HepG2 (cell line): ENCODE measurements around the gene SRSF2. TPM values are rescaled to one million over a fixed set of nuclear protein-coding genes. Genes with fewer than 3 reads are reported as not detected.

Experiments used
- ATAC-seq: fragments of 200-7000 bp; cut with Tn5 transposase; 3 replicates; pipeline ENCODE4 v1.9.1; 2020; ENCODE audit warnings: mild to moderate bottlenecking, moderate library complexity
- BruUV-seq: library from RNA; stranded (reverse); fragments of 400-500 nt; replicated peaks from 2 replicates; lab custom pipeline; 2021; lab: Mats Ljungman, UMichigan
- CTCF ChIA-PET: fragments of 300-600 bp; formaldehyde crosslinking; extraction: SDS; loops from one replicate; lab custom pipeline; 2021; ENCODE audit warnings: low total read pairs, inconsistent platforms, low intra/inter-chr PET ratio; lab: Yijun Ruan, JAX
- POLR2A ChIA-PET: fragments of 350-600 bp; sonication (Branson Sonifier 250); formaldehyde crosslinking; loops from one replicate; lab custom pipeline; 2020; ENCODE audit warnings: antibody characterized with exemption, inconsistent platforms; lab: Yijun Ruan, JAX
- DNase-seq: peaks from one replicate; pipeline ENCODE4 v3.0.0-alpha.2; 2015; ENCODE audit warnings: low spot score
- FAIRE-seq: peaks from 3 replicates; lab custom pipeline; 2011; peaks lifted over from hg19 to GRCh38; lab: Jason Lieb, UNC
- H2AFZ ChIP-seq: one replicate; pipeline ENCODE4 v1.6.1; 2011; ENCODE audit warnings: low read length, inconsistent platforms
- H3K27ac ChIP-seq: fragments of 300-600 bp; 3 replicates; pipeline ENCODE4 v1.8.0; 2011; ENCODE audit warnings: mixed run types, mild to moderate bottlenecking, mixed read lengths, low read length, inconsistent platforms; ENCODE audit not compliant: insufficient read depth; ENCODE audit errors: extremely low read length
- H3K27me3 ChIP-seq, 2 experiments: fragments of 200-600 bp in 1 of 2; 2 replicates in 1 of 2; 3 replicates in 1 of 2; pipeline versions ENCODE4 v1.6.0 to v1.8.0; 2011; ENCODE audit warnings: low read length in 2 of 2, mild to moderate bottlenecking in 2 of 2, moderate library complexity in 2 of 2, inconsistent platforms in 1 of 2; ENCODE audit not compliant: insufficient read depth in 2 of 2, control insufficient read depth in 1 of 2
- H3K36me3 ChIP-seq, 2 experiments: fragments of 200-600 bp in 1 of 2; replicated peaks in 1 of 2; 2 replicates in 1 of 2; 3 replicates in 1 of 2; pipeline versions ENCODE4 v1.5.1 to v1.8.0; 2011; ENCODE audit warnings: low read length in 2 of 2, inconsistent platforms in 1 of 2; ENCODE audit not compliant: insufficient read depth in 2 of 2, control insufficient read depth in 1 of 2
- H3K4me1 ChIP-seq: 2 replicates; pipeline ENCODE4 v1.5.1; 2012; ENCODE audit warnings: low read length, inconsistent platforms; ENCODE audit not compliant: insufficient read depth
- H3K4me2 ChIP-seq: 2 replicates; pipeline ENCODE4 v1.6.0; 2011; ENCODE audit warnings: low read depth, low read length, inconsistent platforms
- H3K4me3 ChIP-seq, 3 experiments: fragments of 200-600 bp in 1 of 3; sonication (generic), shearing (Covaris generic) in 1 of 3; replicated peaks in 1 of 3; 2 replicates each; pipeline ENCODE4 v1.5.1; 2011 to 2016; ENCODE audit warnings: low read length in 3 of 3, inconsistent platforms in 2 of 3, low read depth in 2 of 3, mild to moderate bottlenecking in 2 of 3, control low read depth in 1 of 3, mixed read lengths in 1 of 3; ENCODE audit not compliant: insufficient read depth in 1 of 3
- H3K79me2 ChIP-seq: one replicate; pipeline ENCODE4 v1.6.1; 2011; ENCODE audit warnings: low read length, inconsistent platforms; ENCODE audit not compliant: insufficient read depth
- H3K9ac ChIP-seq: 2 replicates; pipeline ENCODE4 v1.6.0; 2011; ENCODE audit warnings: mild to moderate bottlenecking, low read depth, low read length, inconsistent platforms; ENCODE audit not compliant: insufficient read depth
- H3K9me3 ChIP-seq: 2 replicates; pipeline ENCODE4 v1.5.1; 2012; ENCODE audit warnings: mild to moderate bottlenecking, low read length
- H4K20me1 ChIP-seq: 2 replicates; pipeline ENCODE4 v1.6.0; 2011; ENCODE audit warnings: inconsistent platforms, mild to moderate bottlenecking, low read length, moderate library complexity; ENCODE audit not compliant: insufficient read depth
- AGO2 ChIP-seq: fragments of 200-400 bp; formaldehyde crosslinking; optimal IDR thresholded peaks from 2 replicates; pipeline ENCODE3; 2017; ENCODE audit warnings: mild to moderate bottlenecking, low read depth, low read length, moderate library complexity
- AKAP8 ChIP-seq: sonication (generic); formaldehyde crosslinking; IDR thresholded peaks from 2 replicates; pipeline ENCODE4 v1.5.1; 2020; ENCODE audit warnings: mild to moderate bottlenecking, missing genetic modification reagents
- ASH2L ChIP-seq: fragments of 300-600, 200-600 bp; sonication (generic); IDR thresholded peaks from 2 replicates; pipeline ENCODE4 v1.7.0; 2017; ENCODE audit warnings: low read depth, mild to moderate bottlenecking, moderate library complexity, mixed read lengths, low read length; ENCODE audit not compliant: insufficient read length
- CC2D1A ChIP-seq: sonication (generic); formaldehyde crosslinking; IDR thresholded peaks from 2 replicates; pipeline ENCODE4 v1.8.1; 2023; ENCODE audit warnings: mild to moderate bottlenecking, missing genetic modification reagents
- IRF2 ChIP-seq: IDR thresholded peaks from 2 replicates; pipeline ENCODE4 v1.6.1; 2018; ENCODE audit warnings: missing genetic modification reagents, missing compliant biosample characterization
- ZNF768 ChIP-seq: sonication (generic); formaldehyde crosslinking; IDR thresholded peaks from 2 replicates; pipeline ENCODE4 v1.4.0; 2020; ENCODE audit warnings: missing genetic modification reagents
- WGBS: methylation state at CpG from one replicate; pipeline ENCODE4 v1.1.6; 2017; ENCODE audit warnings: low lambda C conversion rate; 5-methylcytosine and 5-hydroxymethylcytosine counted together
- in situ Hi-C: cut with HindIII; loops from 2 replicates; pipeline ENCODE4 v1.10.0; 2017; ENCODE audit warnings: low pct_unique_long_range_greater_than_20kb; ENCODE audit not compliant: extremely low pct_ligation_motif_present
- intact Hi-C: fragments of 100-400 bp; cut with micrococcal nuclease; formaldehyde crosslinking; loops from one replicate; pipeline ENCODE4 v1.10.0; 2022; ENCODE audit not compliant: unreplicated experiment
- polyA plus RNA-seq, 8 experiments: library from polyadenylated mRNA; depleted of rRNA in 3 of 8; stranded (reverse) in 7 of 8; unstranded in 1 of 8; fragments of >200 nt; fragmentation: Illumina TruSeq in 4 of 8; extraction: Trizol in 4 of 8; gene quantifications; 2 replicates each; pipeline versions ENCODE4 v1.2.1 to v1.2.3, GENCODE V29; 2011 to 2016; ENCODE audit warnings: low read depth in 4 of 8, missing spikeins in 1 of 8, mixed read lengths in 1 of 8; ENCODE audit not compliant: insufficient read depth in 1 of 8
- total RNA-seq, 5 experiments: library from RNA; depleted of rRNA; stranded (reverse); fragments of >200 nt; fragmentation: Illumina TruSeq; extraction: Trizol; gene quantifications; 2 replicates each; pipeline ENCODE4 v1.2.3, GENCODE V29; 2016; ENCODE audit warnings: low read depth in 1 of 5
- TF ChIP-seq, protein P1 (sequence below): sonication (generic); formaldehyde crosslinking; IDR thresholded peaks from 2 replicates; pipeline ENCODE4 v1.5.1; 2020; ENCODE audit warnings: mild to moderate bottlenecking, missing genetic modification reagents, moderate library complexity
- TF ChIP-seq, protein P2 (sequence below): IDR thresholded peaks from 2 replicates; pipeline ENCODE4 v1.6.1; 2012; ENCODE audit warnings: inconsistent platforms
- TF ChIP-seq, protein P3 (sequence below): sonication (generic); formaldehyde crosslinking; IDR thresholded peaks from 2 replicates; pipeline ENCODE4 v1.4.0; 2020; ENCODE audit warnings: missing genetic modification reagents
- TF ChIP-seq, protein P4 (sequence below): sonication (generic); formaldehyde crosslinking; conservative IDR thresholded peaks from 2 replicates; pipeline ENCODE4 v1.8.0; 2022; ENCODE audit warnings: mild to moderate bottlenecking, moderate library complexity, missing genetic modification reagents

The SRSF2 gene
- total and polyA plus RNA-seq, 2 of the 13 experiments (the other 11 are each of a cell fraction or from before 2014, with no cell fraction given) = 306 to 319 TPM

DNA sequence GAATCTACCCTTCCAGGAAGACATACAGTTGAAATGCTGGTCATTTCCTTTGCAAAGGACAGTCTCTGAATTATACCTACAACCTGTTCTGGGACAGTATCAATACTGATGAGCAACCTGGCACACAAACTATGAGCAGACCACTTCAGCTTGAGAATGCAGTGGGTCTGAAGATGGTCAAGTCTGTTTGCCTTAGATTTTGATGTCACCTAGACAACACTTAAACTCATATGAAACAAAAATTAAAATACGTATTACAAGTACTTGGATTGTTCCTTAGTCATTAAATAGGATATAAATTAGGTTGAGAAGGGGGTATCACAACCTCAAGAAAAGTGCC, 3.5 kb downstream of the SRSF2 start (continued):
- TF ChIP-seq, protein P1, sequence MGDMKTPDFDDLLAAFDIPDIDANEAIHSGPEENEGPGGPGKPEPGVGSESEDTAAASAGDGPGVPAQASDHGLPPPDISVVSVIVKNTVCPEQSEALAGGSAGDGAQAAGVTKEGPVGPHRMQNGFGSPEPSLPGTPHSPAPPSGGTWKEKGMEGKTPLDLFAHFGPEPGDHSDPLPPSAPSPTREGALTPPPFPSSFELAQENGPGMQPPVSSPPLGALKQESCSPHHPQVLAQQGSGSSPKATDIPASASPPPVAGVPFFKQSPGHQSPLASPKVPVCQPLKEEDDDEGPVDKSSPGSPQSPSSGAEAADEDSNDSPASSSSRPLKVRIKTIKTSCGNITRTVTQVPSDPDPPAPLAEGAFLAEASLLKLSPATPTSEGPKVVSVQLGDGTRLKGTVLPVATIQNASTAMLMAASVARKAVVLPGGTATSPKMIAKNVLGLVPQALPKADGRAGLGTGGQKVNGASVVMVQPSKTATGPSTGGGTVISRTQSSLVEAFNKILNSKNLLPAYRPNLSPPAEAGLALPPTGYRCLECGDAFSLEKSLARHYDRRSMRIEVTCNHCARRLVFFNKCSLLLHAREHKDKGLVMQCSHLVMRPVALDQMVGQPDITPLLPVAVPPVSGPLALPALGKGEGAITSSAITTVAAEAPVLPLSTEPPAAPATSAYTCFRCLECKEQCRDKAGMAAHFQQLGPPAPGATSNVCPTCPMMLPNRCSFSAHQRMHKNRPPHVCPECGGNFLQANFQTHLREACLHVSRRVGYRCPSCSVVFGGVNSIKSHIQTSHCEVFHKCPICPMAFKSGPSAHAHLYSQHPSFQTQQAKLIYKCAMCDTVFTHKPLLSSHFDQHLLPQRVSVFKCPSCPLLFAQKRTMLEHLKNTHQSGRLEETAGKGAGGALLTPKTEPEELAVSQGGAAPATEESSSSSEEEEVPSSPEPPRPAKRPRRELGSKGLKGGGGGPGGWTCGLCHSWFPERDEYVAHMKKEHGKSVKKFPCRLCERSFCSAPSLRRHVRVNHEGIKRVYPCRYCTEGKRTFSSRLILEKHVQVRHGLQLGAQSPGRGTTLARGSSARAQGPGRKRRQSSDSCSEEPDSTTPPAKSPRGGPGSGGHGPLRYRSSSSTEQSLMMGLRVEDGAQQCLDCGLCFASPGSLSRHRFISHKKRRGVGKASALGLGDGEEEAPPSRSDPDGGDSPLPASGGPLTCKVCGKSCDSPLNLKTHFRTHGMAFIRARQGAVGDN (CRISPR knock-in tag) = no peak
- TF ChIP-seq AKAP8 = no peak

DNA sequence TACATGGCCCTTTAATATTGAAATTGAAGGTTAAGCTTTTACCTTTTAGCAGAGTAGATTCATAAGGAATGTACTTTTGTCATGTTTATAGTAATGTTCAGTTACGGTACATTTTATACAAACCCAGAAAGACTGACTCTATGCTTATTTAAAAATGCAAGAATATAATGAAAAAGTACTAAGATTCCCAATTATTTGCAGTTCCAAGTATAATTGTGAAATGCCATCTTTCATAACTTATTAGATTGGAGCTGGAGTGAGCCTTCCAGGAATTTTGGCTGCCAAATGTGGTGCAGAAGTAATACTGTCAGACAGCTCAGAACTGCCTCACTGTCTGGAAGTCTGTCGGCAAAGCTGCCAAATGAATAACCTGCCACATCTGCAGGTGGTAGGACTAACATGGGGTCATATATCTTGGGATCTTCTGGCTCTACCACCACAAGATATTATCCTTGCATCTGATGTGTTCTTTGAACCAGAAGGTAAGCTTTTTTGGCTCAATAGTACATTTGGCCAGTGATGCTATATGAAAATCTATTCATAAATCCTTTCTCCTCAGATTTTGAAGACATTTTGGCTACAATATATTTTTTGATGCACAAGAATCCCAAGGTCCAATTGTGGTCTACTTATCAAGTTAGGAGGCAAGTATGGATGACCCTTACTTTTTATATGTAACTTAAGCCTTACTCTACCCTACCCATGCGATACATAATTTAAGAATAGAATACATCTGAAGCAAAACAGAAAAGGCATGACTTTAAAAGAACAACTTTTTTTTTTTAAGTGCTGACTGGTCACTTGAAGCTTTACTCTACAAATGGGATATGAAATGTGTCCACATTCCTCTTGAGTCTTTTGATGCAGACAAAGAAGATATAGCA, 4.2 kb downstream of the SRSF2 start:
- POLR2A ChIA-PET = interaction anchor here (0.5 to 1.8 kb wide), 3 partner anchors 14 to 62 kb away, joined by 3 to 8 read pairs (median 3); no protein-coding TSS in a partner anchor
- Histone ChIP-seq H3K36me3 (peaks cover 12 to 35% of the 10 kb centered on the region in 2 experiments), H3K27me3 (peaks cover 0 to under 1% of the 10 kb centered on the region in 2 experiments; a peak in 1 of 5 replicates), H3K9ac (no peak overlapping the region), H4K20me1 (peaks cover 35% of the 10 kb centered on the region), H3K4me2 (peak overlapping the region; percentile 88), H3K9me3 (no peaks in the 10 kb centered on the region), H3K4me1 (peaks cover 50% of the 10 kb centered on the region), H3K27ac (peak overlapping the region; percentile 3), H3K79me2 (peaks cover 59% of the 10 kb centered on the region), H3K4me3 (peak overlapping the region in 1 of 3 experiments; percentile 100; a peak in 1 of 6 replicates), H2AFZ (no peak overlapping the region)
- CTCF ChIA-PET = no interaction called here
- no TSS peak for BruUV-seq
- in situ Hi-C loops = no loop called here
- WGBS = 95% methylated on average over 3 of the region's 3 CpGs
- intact Hi-C loops = no loop called here
- no peak for ATAC-seq
- DNase-seq = no peak
- no peak for FAIRE-seq
- TF ChIP-seq AGO2 (peak; percentile 89), ASH2L (no peak), IRF2 (peak; percentile 51; the same call in 1 of the 2 replicates), ZNF768 (CRISPR knock-in tag) (no peak), CC2D1A (no peak)
- TF ChIP-seq, protein P2, sequence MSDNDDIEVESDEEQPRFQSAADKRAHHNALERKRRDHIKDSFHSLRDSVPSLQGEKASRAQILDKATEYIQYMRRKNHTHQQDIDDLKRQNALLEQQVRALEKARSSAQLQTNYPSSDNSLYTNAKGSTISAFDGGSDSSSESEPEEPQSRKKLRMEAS = 0 out of 2 replicates have a peak, but pooled peaks have one; percentile 16
- TF ChIP-seq, protein P3, sequence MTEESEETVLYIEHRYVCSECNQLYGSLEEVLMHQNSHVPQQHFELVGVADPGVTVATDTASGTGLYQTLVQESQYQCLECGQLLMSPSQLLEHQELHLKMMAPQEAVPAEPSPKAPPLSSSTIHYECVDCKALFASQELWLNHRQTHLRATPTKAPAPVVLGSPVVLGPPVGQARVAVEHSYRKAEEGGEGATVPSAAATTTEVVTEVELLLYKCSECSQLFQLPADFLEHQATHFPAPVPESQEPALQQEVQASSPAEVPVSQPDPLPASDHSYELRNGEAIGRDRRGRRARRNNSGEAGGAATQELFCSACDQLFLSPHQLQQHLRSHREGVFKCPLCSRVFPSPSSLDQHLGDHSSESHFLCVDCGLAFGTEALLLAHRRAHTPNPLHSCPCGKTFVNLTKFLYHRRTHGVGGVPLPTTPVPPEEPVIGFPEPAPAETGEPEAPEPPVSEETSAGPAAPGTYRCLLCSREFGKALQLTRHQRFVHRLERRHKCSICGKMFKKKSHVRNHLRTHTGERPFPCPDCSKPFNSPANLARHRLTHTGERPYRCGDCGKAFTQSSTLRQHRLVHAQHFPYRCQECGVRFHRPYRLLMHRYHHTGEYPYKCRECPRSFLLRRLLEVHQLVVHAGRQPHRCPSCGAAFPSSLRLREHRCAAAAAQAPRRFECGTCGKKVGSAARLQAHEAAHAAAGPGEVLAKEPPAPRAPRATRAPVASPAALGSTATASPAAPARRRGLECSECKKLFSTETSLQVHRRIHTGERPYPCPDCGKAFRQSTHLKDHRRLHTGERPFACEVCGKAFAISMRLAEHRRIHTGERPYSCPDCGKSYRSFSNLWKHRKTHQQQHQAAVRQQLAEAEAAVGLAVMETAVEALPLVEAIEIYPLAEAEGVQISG = no peak
- TF ChIP-seq, protein P4, sequence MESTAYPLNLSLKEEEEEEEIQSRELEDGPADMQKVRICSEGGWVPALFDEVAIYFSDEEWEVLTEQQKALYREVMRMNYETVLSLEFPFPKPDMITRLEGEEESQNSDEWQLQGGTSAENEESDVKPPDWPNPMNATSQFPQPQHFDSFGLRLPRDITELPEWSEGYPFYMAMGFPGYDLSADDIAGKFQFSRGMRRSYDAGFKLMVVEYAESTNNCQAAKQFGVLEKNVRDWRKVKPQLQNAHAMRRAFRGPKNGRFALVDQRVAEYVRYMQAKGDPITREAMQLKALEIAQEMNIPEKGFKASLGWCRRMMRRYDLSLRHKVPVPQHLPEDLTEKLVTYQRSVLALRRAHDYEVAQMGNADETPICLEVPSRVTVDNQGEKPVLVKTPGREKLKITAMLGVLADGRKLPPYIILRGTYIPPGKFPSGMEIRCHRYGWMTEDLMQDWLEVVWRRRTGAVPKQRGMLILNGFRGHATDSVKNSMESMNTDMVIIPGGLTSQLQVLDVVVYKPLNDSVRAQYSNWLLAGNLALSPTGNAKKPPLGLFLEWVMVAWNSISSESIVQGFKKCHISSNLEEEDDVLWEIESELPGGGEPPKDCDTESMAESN (CRISPR knock-in tag) = no peak
